Measurements from ENCODE around the gene IDI1.
"Not testable (repeated sequence)": the region's sequence is repeated elsewhere in the genome, so short reads cannot be mapped to it uniquely, and the experiment has no call there.

Gene IDI1

GRCh38 chr10:1043532-1043995 lies 5.4 kb downstream of the IDI1 start:
- no peak overlapping the region for H3K27ac ChIP-seq

DNA sequence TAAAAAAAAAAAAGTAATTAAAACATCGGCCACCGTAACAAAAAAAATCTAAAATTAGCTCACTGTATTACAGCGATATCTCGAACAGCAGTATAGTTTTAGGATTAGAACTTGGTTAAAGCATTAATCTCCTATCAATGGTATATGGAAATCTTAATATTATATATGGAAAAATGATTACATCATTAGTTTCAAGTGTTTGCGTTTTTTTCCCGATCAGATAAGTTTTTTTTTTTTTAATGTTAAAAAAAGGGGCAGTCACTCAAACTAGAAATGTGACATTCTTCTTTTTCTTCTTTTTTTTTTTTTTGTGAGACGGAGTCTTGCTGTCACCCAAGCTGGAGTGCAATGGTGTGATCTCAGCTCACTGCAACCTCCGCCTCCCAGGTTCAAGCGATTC lies 7.4 kb downstream of the IDI1 start:
- no peak for TF ChIP-seq CTCF (conservative IDR thresholded peaks at IDR 0.05)
- H3K27ac ChIP-seq: no peak overlapping the region

More at GRCh38 chr10:1043532-1043995, 5.4 kb downstream of the IDI1 start:
- TF ChIP-seq CTCF (conservative IDR thresholded peaks at IDR 0.05): no peak

DNA sequence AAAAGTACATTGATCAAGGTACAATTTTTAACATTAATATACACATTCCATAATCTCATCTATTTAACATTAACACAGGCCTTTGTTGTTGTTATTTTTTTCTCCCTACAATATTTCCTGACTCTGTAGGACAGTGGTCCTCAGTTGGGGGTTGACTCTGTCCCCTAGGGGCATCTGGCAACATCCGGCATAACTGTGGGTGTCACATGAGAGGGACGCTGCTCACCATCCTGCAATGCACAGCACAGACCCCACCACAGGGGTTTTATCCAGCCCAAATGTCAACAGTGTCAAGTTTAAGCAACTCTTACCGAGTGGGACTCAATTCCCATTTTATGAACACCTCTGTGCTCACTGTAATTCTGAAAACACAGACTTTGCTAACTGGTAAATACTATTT lies 8.8 kb downstream of the IDI1 start:
- no peak overlapping the region for H3K27ac ChIP-seq
- TF ChIP-seq CTCF (conservative IDR thresholded peaks at IDR 0.05): no peak

- H3K27ac ChIP-seq: not testable (repeated sequence)
These were observed 10.2 kb downstream of the IDI1 start for GRCh38 chr10:1038769-1039168.

- peak overlapping the region; percentile 86; the same call in 1 of the 2 replicates for H3K27ac ChIP-seq
- TF ChIP-seq CTCF (conservative IDR thresholded peaks at IDR 0.05): no peak
These were observed 11.8 kb downstream of the IDI1 start for GRCh38 chr10:1037098-1037497.

- peak overlapping the region; percentile 86 for H3K27ac ChIP-seq
These were observed 12.6 kb downstream of the IDI1 start for GRCh38 chr10:1036341-1036791.

GRCh38 chr10:1035201-1035600 lies 13.7 kb downstream of the IDI1 start:
- H3K27ac ChIP-seq: peak overlapping the region; percentile 86
- TF ChIP-seq CTCF (conservative IDR thresholded peaks at IDR 0.05): no peak

More at GRCh38 chr10:1036341-1036791, 12.6 kb downstream of the IDI1 start:
- TF ChIP-seq CTCF (conservative IDR thresholded peaks at IDR 0.05): no peak

DNA sequence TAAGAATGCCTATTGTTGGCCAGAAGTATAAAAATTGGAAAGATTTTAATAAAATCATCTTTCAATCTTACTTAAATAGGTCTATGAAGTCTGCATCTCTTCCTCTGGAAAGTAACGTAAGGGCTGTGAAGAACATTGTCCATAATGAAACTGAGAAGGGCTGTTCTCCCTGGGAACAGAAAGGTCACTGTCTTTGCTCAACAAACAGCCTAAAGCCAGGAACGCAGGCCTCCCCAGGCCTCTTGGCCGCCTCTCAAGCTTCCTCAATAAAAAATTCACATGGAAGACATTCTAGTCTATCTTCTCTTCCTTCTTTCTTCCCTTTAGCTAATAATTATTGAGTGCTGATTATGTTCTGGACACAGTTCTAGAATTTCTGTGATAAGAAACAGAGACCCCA lies 14.2 kb downstream of the IDI1 start:
- peak overlapping the region; percentile 86 for H3K27ac ChIP-seq
- TF ChIP-seq CTCF (conservative IDR thresholded peaks at IDR 0.05): no peak

Data from VCaP (cell line).